GM19463 (cell line): Measurements from ENCODE around the gene SSR3.

Experiments used
- ATAC-seq: cut with Tn5 transposase; IDR thresholded peaks from one replicate; pipeline ENCODE4 v1.9.1; 2021; ENCODE audit warnings: mild to moderate bottlenecking, moderate library complexity; ENCODE audit not compliant: unreplicated experiment

SSR3 gene

DNA sequence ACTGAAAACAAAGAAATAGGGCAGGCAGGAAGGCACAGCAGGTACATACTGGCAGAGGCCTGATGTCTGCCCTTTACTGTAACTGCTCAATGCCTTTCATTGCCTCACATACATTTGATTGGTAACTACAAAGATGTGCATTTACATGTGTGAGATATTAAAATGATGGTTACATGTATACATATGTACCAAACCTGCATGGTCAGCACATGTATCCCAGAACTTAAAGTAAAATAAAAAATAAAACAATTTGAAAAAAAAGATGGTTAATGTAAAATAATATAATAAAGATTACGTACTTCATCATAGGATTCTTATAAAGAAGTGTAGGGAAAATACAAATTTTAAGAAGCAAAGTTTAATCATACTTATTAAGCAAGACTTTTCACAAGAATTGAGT is 15.1 kb downstream of the SSR3 start:
- no peak for ATAC-seq

DNA sequence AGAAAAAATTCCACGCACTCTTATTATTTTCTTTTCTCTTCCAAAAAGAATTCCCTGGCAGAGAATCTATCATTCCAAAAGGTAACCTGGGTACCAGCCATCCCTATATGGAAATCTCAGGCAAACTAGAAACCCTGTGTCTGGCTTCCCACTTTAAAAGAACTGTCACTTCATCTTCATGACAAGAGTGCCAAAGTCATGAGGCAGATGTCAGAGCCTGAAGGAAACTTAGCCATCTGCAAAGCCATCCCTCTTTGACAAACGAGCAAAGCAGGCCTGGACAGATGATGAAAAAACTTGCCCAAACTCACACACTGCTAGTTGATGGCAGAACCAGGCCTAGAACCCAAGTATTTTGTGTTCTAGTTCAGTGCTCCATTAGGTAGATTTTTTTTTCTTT is 15.9 kb downstream of the SSR3 start:
- no peak for ATAC-seq

DNA sequence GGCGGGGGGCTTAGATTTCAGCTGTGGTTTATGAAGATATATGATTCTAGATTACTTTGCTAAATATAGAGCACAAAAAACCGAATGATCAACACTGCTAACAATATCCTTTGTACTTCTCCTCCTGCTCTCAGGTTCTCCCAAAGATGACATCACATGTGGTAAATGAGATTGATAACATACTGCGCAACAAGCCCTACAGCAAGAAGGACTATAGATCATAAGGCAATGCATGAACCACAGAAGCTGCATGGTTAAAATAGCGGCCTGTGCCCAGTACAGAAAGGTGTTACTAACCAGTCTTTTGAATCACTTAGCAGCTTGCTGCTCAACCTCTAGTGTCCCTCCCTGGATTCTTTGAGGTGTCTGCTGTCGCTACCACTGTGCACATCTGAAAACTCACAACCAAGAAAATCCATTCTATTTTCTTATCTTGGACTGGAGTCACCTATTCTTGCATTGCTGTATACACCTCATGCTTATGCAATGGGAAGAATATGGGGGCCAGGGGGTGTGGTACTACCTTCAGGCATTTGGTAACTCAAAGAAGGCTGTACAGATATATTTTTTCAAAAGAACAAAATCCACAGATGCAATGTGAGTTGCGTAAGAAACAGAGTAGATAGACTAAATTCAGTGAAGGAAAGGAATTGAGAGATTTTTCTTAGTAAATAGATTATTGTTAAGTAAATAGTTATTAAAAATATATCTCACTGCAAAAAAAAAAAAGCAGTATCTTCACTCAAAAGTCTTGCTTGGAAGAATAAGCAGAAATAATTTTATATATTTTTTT is 18.2 kb downstream of the SSR3 start:
- no peak for ATAC-seq

DNA sequence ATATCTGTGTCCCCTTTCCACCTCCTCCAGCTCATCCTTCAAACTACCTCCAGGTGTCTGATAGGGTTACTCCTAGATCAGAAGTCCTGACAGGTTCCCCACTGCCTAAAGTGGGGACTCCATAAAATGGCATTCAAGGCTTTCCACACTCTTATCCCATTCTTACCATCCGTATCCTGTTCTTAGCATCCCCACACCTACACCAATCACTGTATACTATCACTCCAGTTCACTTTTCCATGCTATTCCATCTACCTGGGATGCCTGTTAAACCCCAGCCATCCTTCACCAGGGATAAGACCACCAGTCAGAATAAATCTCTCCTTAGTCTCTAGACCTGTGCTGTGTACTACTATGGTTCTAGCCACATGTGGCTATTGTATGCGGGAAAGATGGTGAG is 19.1 kb downstream of the SSR3 start:
- no peak for ATAC-seq

DNA sequence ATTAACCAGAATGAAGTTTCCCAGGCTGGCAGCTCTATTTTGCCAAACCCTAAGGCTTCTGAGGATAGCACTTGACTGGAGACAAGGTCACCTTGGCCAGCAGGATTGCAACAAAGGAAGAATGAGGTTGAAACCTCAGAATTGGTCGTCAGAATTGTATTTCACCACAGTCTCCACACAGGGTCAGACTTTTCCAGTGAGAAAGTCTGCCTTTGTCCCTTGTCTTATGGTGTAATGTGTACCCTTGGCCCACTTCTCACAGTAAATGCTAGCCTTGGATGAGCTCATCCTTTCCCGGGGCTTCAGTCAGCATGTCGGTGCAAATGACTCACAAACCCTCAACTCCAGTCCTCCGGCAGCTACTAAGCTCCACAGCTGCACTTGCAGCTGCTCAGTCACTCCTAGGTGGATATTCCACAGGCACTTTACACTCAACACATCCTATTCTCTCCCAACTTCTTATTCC is 19.7 kb downstream of the SSR3 start:
- ATAC-seq: no peak

DNA sequence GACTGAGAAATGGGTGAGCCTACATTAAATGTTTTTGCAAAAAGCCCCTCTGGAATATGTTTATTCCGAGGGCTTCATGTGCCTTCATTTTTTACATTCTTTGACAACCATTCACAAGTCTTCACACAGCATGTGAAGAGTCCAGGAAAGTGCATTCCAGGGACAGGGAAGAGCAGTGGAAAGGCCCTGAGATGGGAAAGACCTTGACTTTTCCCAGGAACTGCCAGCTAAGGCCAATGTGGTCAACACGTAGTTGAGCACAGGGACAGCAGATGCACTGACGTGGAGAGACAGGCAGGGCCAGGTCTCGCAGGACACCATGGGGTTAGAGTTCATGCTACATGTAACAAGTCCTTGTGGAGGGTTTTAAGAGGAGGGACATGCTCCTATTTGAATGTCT is 21.7 kb downstream of the SSR3 start:
- ATAC-seq: no peak

DNA sequence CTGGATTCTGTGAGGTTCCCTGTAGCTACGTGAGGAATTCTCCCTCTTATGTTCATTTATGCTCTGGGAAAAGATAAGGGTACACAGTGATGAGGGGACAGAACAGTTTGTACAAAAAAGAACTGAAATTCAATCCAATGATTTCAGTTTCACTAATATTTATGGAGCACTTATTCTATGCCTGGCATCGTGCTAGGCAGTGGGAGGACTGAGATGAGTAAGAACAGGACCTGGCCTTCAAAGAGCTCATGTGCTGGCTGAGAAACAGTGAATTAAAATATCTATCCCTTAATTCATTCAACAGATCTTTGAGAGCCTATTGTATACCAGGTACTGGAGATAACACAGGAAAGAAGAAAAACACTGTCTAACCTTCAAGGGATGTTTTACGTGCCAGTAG is 22.2 kb downstream of the SSR3 start:
- no peak for ATAC-seq

DNA sequence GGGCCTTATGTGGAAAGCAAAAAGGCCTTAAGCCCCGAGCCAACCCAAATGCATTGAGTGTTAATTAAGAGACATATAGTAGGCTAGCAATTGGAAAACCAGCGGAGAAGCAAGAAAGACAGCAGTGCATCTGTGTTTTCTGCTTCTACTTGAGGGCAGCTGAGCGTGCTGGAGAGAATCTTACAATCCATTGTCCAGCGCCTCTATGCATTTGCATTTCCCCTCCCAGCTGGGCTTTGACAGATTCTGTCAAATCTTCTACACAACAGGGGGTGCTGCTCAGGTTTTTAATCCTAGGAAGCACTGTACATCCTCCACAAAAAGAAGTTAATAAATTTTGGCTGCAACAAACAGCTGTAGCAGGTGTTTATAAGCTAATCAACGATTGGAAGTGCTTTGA is 23.9 kb downstream of the SSR3 start:
- ATAC-seq: no peak

DNA sequence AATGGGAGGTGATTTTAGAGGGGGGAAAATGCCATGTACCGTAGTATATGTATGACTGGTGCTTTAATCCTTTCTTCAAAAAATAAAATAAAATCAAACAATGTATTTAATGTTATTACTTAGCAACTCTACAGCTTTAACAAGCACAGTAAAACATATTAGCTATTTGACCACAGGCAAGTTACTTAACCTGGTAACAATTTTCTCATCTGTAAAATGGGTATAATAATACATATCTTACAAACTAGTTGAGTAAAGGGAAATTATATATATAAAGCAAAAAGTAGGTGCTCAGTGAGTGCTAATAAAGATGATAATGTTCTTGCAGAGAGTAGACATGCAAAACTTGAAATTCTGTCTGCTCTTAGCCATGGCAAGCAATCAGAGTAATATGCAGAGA is 27.9 kb downstream of the SSR3 start:
- no peak for ATAC-seq

DNA sequence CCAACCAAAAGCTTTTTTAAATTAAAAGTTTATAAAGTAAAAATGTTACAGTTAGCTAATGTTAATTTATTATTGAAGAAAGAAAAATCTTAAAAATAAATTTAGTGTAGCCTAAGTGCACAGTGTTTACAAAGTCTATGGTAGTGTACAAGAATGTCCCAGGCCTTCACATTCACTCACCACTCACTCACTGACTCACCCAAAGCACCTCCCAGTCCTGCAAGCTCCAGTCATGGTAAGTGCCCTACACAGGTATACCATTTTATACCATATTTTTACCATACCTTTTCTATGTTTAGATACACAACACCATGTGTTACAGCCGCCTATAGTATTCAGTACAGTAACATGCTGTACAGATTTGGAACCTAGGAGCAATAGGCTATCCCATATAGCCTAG is 29.1 kb downstream of the SSR3 start:
- no peak for ATAC-seq

DNA sequence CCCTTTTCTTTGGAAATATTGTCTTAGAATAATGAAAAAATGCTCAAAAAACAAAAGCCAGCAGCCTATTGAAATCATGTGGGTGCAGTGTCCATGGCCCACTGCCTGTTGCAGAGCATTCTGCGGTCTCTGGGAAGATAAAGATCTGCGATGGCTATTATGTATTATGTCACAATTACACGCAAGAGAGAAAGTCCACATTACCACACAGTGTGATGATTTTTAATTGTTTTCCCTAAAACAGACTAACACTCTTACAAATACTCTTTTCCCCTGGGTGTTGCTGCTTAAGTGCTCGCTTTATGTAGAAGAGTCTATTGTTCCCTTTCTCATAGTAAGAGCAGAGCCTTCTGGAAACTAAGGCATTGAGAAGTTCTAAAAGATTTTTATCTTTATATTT is 32.2 kb downstream of the SSR3 start:
- no peak for ATAC-seq

DNA sequence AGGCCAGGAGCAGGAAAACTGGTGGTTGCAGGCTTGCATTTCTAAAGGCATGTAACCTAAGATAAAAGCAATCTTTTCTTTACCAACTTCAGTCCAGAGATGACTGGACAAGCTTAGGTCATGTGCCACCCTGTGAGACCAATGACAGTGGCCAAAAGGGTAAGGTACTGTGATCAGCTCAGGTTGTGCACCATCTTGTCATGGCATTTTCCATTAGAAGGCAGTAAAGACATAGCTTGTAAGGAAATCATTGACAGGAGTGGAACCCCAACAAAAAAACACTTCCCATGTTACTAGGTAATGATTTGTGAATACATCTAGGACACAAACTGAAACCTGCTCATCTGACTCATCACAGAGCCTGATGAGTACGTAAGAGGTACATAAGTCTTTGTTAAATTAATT is 35.2 kb downstream of the SSR3 start:
- peak; percentile 86 for ATAC-seq

DNA sequence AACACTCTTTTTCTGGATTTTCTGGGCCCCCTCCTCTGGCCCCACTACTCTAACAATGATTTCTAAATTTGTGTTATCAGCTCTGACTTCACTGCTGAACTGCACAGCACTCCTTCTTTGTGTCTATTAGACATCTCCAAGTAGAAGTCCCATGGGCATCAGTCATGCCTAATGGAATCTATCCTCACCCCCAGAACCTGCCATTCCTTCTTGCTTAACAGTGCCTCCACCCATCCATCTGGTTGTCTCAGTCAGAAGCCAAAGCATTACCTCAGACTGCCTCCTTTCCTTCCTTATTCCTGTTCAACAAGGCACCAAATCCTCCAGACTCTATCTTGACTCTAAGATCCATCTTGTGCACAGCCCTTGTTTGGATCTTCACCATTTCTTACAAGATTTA is 36.2 kb downstream of the SSR3 start:
- no peak for ATAC-seq

DNA sequence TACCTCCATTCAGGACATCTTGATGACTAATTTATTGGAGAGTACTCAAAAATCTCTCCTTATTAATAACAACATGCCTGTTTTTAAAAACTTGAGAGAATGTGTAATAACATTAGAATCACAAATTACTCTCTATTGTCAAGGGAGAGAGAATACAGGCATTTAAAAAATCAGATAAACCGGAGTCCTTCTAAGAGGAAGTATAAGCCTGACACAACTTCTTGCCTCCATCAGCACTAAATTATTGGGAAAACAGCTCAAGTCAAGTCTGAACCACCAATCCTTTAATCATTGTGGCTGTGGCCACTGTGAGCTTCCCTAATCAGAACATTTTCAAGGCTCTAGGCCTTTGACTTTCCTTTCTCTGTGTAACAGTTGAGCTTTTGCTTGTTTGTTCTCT is 38.0 kb downstream of the SSR3 start:
- ATAC-seq: no peak

DNA sequence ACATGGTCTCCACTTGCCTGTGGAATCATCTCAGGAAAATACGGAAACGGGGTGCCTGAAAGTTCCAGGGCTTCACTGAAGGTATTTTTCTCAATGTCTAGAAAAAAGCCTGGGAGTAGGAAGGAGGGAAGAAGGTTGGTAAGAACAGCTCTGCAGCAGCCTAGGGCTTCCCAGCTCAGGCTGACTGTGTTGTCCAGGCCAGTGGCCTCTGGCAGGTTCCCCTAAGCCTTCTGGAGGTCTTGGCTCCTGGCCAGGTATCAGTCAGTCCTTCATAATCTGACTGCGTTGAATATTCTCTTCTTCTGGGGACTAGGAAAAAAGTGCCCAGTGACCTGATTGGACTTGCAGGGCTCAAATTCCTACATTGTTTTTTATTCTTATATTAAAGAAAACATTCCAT is 38.6 kb downstream of the SSR3 start:
- ATAC-seq: no peak

DNA sequence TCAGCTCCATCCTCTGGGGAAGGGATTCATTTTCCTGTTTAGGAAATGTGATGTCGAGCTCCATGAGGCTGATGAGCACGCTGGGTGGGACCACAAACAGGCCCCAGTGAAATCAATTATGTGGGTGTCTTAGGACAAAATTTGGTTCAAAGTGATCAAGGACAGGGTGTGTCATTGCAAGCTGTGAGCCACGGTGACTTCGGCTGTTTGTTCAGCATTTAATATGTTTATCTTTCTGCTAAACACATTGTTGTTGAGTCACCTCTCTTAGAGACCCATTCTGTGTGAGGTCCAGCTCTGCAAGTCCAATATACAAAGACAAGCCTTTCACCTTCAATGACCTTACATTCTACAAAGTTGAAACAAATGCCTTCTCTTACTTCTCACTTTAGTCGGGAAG is 41.3 kb downstream of the SSR3 start:
- no peak for ATAC-seq

DNA sequence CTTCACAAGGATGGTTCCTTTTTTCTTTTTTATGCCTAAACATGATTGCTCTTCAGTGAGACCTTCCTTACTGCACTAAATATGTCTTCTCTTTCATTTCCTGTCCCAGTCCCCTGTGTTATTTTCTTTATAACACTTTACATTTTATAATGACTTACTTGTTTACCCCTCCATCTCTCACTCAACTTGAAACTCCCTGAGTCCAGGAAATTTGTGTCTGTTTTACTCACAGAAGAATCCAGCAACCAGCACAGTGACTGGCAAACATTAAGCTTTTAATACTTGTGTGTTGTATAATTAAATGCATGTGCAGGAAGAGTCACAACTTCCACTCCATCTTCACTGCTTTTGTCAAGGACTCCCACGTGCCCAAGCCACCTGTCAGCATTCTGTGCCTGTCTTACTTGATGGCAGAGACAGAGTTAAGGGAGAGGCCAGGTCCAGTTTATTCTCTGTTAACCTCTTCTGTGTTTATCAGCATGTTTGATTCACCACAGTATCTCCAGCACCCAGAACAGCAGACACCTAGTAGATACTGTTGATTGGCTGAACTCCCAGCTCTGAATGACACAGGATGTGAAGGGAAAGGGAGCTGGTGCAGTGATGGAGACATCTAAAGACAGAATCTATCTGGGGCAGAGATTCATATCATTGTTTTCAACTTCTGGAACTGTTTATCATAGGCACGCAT is 42.8 kb downstream of the SSR3 start:
- ATAC-seq: no peak

DNA sequence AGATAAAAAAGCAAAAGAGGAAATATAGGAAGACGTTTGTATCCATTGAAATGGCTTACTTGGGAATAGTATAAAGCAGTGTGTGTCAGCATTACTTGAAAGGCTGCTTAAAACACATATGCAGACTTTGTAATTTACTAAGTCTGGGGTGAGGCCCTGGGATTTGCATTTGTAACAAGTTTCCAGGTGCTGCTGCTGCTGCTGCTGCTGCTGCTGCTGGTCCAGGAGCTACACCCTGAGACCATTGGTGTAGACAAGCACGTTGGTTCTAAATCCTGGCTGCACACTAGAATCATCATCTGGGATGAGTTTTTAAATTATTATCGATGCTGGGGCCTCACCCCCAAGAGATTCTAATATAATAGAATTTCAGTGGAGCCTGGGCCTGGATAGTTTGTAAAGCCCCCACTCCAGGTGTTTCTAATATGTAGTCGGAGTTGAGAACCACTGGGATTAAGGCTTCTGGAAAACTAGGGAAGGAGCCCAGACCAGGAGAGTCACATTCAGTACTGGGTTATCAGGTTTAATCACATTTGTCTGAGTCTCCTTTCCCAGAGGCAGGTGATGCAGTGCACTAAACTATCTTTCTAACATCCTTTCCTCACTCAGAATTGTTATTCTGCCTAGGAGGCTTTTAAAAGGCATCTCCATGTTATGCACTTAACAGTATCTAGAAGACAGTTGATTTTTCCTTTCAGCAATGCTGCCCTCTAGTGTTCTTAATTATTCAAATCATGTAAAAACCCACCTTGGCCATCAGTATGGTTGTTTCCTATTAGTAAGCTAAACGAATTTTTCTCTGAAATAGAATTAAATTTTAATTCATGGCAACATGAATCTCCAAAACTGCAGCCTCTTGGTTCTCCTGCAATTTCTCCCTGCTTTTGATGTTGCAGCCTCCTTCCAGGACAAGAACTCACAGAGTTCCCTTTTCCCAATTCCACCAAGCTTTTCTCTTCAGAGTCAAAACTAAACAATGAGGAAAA is 45.4 kb downstream of the SSR3 start:
- ATAC-seq: peak; percentile 82

DNA sequence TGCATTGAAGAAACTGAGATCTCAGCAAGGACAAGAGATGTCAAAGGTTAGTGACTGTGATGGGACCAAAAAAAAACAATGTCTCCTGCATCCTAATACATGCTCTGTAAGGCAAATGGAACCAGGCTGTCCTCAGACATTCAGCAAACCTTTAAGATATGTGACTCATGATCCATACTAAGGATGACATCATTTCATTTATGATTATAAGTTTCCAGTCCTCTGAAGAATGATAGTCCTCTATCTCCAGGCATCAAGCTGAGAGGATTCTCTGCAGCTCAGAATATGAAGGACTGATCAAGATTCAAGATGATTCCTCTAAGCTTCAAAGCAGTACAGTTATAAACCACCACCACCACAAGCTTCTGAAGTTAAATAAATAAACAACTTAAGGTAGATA is 47.6 kb downstream of the SSR3 start:
- no peak for ATAC-seq

DNA sequence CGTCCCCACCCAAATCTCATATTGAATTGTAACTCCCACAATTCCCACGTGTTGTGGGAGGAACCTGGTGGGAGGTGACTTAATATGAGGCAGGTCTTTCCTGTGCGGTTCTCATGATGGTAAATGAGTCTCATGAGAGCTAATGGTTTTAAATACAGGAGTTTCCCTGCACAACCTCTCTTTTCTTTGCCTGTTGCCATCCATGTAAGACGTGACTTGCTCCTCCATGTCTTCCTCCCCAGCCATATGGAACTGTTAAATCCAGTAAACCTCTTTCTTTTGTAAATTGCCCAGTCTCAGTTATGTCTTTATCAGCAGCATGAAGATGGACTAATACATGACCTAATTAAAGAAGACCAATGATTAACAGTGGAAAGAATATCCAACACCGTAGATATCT is 56.6 kb downstream of the SSR3 start:
- ATAC-seq: no peak

DNA sequence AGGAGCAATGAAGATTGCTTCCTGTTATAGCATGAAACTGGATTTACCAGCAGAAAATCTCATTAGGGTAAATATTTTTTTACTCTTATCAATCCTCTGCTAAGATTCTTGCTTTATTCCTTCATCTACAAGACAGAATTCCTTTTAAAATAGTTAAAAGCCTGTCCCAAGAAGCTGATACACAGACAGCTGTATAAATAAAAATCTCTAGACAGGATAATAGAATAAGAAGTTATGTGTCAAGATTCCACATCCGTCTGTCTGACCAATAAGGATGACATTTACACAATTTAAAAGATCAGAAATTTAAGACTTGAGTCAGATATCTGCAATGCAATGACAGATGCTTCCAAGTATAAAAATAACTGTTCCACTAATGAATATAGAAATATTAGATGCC is 57.6 kb downstream of the SSR3 start:
- no peak for ATAC-seq
